OCI-LY3 (cell line): Measurements from ENCODE around the gene CLPTM1.
"Not testable (repeated sequence)": the region's sequence is repeated elsewhere in the genome, so short reads cannot be mapped to it uniquely, and the experiment has no call there.

Source experiments
- H2AFZ ChIP-seq: fragments of 200-600, 300-600 bp; shearing (Covaris generic); 2 replicates; pipeline ENCODE4 v1.6.0; 2014; ENCODE audit warnings: antibody characterized with exemption, low read depth, low read length
- H3K27ac ChIP-seq: fragments of 200-600, 300-600 bp; sonication (generic); 2 replicates; pipeline ENCODE4 v1.5.1; 2014; ENCODE audit warnings: mild to moderate bottlenecking, low read length, moderate library complexity, mixed read lengths
- H3K27me3 ChIP-seq: fragments of 200-600, 300-600 bp; sonication (generic); 2 replicates; pipeline ENCODE4 v1.6.1; 2014; ENCODE audit warnings: low read depth, low read length, mixed read lengths
- H3K36me3 ChIP-seq: fragments of 200-600, 300-600 bp; sonication (generic); replicated peaks from 2 replicates; pipeline ENCODE3; 2014; ENCODE audit warnings: low read depth, low read length, mixed read lengths
- H3K4me1 ChIP-seq: fragments of 300-600, 200-600 bp; sonication (generic); 2 replicates; pipeline ENCODE4 v1.6.1; 2014; ENCODE audit warnings: low read length, mixed read lengths
- H3K4me2 ChIP-seq: fragments of 200-600, 300-600 bp; sonication (generic); 2 replicates; pipeline ENCODE4 v1.6.1; 2014; ENCODE audit warnings: low read length, mixed read lengths
- H3K4me3 ChIP-seq: fragments of 300-600, 200-600 bp; sonication (generic); 2 replicates; pipeline ENCODE4 v1.5.1; 2014; ENCODE audit warnings: antibody characterized with exemption, mild to moderate bottlenecking, low read length, moderate library complexity
- H3K79me2 ChIP-seq: fragments of 300-600, 200-600 bp; shearing (Covaris generic); 2 replicates; pipeline ENCODE4 v1.6.1; 2014; ENCODE audit warnings: mild to moderate bottlenecking, low read length, mixed read lengths
- H3K9ac ChIP-seq: fragments of 300-600, 200-600 bp; shearing (Covaris generic); 2 replicates; pipeline ENCODE4 v1.6.0; 2014; ENCODE audit warnings: mild to moderate bottlenecking, low read length, moderate library complexity
- H3K9me3 ChIP-seq: fragments of 200-600, 300-600 bp; shearing (Covaris generic); 2 replicates; pipeline ENCODE4 v1.6.1; 2014; ENCODE audit warnings: low read length, mixed read lengths; ENCODE audit not compliant: insufficient read depth
- H4K20me1 ChIP-seq: fragments of 200-600, 300-600 bp; sonication (generic); 2 replicates; pipeline ENCODE4 v1.6.1; 2016; ENCODE audit warnings: low read length, mixed read lengths; ENCODE audit not compliant: insufficient read depth
- CTCF ChIP-seq: fragments of 200-600, 300-600 bp; sonication (generic); IDR thresholded peaks from 2 replicates; pipeline ENCODE4 v1.5.1; 2014; ENCODE audit warnings: antibody characterized with exemption, low read length, low read depth
- EZH2phosphoT487 ChIP-seq: fragments of 200-600 bp; shearing (Covaris generic); IDR thresholded peaks from 2 replicates; pipeline ENCODE4 v1.6.1; 2018; ENCODE audit warnings: antibody characterized with exemption, mixed run types, low read depth

CLPTM1 gene

GRCh38 chr19:44908074-44908835 lies 46.9 kb upstream of the CLPTM1 start:
- Histone ChIP-seq H3K27me3 (peaks cover 2% of the 10 kb centered on the region; the same call in 1 of the 2 replicates), H3K9me3 (no peaks in the 10 kb centered on the region), H2AFZ (no peak overlapping the region), H3K79me2 (no peaks in the 10 kb centered on the region), H3K4me1 (peaks cover 7% of the 10 kb centered on the region), H3K9ac (no peak overlapping the region), H3K4me2 (no peak overlapping the region), H3K27ac (no peak overlapping the region), H3K36me3 (peaks cover 5% of the 10 kb centered on the region), H4K20me1 (no peaks in the 10 kb centered on the region), H3K4me3 (no peak overlapping the region)
- TF ChIP-seq CTCF (no peak), EZH2phosphoT487 (no peak)

- no peak overlapping the region for H3K4me2 ChIP-seq
These were observed 46.3 kb upstream of the CLPTM1 start for GRCh38 chr19:44908836-44909261.

GRCh38 chr19:44909775-44910174 lies 45.4 kb upstream of the CLPTM1 start:
- peaks cover 18% of the 10 kb centered on the region for H3K4me1 ChIP-seq
- no peaks in the 10 kb centered on the region for H4K20me1 ChIP-seq
- no peak for TF ChIP-seq CTCF
- no peak overlapping the region for H3K27ac ChIP-seq
- no peak overlapping the region for H3K4me3 ChIP-seq
- H3K9me3 ChIP-seq, result no peaks in the 10 kb centered on the region
- H3K4me2 ChIP-seq, result no peak overlapping the region
- no peaks in the 10 kb centered on the region for H3K36me3 ChIP-seq
- H2AFZ ChIP-seq, result no peak overlapping the region
- H3K27me3 ChIP-seq, result peaks cover 2% of the 10 kb centered on the region; the same call in 1 of the 2 replicates
- no peaks in the 10 kb centered on the region for H3K79me2 ChIP-seq
- no peak overlapping the region for H3K9ac ChIP-seq

More at GRCh38 chr19:44908836-44909261, 46.3 kb upstream of the CLPTM1 start:
- Histone ChIP-seq H2AFZ (no peak overlapping the region), H3K79me2 (no peaks in the 10 kb centered on the region), H3K4me1 (peaks cover 13% of the 10 kb centered on the region), H3K27ac (no peak overlapping the region), H3K27me3 (peaks cover 2% of the 10 kb centered on the region; the same call in 1 of the 2 replicates), H4K20me1 (no peaks in the 10 kb centered on the region), H3K9ac (no peak overlapping the region), H3K9me3 (no peaks in the 10 kb centered on the region), H3K4me3 (no peak overlapping the region), H3K36me3 (peaks cover 5% of the 10 kb centered on the region)
- TF ChIP-seq CTCF (no peak), EZH2phosphoT487 (no peak)

GRCh38 chr19:44911896-44912295 lies 43.3 kb upstream of the CLPTM1 start:
- not testable (repeated sequence) for H3K9me3 ChIP-seq, H3K4me2 ChIP-seq, H3K4me3 ChIP-seq, H2AFZ ChIP-seq, H3K27ac ChIP-seq, H4K20me1 ChIP-seq, H3K79me2 ChIP-seq, H3K9ac ChIP-seq, H3K36me3 ChIP-seq, H3K27me3 ChIP-seq
- H3K4me1 ChIP-seq, result peaks cover 21% of the 10 kb centered on the region
